Breast epithelium (tissue), 4 donors: Measurements from ENCODE around the gene ABHD14A. TPM values are rescaled to one million over a fixed set of nuclear protein-coding genes. Genes with fewer than 3 reads are reported as not detected.
"Not testable (repeated sequence)": the region's sequence is repeated elsewhere in the genome, so short reads cannot be mapped to it uniquely, and the experiment has no call there.

Experiments used
- DNase-seq, 2 donors: peaks; one replicate each; pipeline ENCODE4 v3.0.0-alpha.2; 2019; ENCODE audit warnings: low spot score in 2 of 2
- H3K27ac ChIP-seq, 2 donors: fragments of 200-600 bp; sonication (generic) in 1 of 2; one replicate each; pipeline ENCODE4 v1.5.1; 2016 to 2019; ENCODE audit warnings: mild to moderate bottlenecking in 1 of 2
- H3K27me3 ChIP-seq, 2 donors: fragments of 200-600 bp; sonication (generic) in 1 of 2; one replicate each; pipeline versions ENCODE4 v1.5.1 to v1.6.0; 2017 to 2019; ENCODE audit warnings: control low read depth in 1 of 2, mild to moderate bottlenecking in 1 of 2
- H3K36me3 ChIP-seq: fragments of 200-600 bp; one replicate; pipeline ENCODE4 v1.5.1; 2019
- H3K4me1 ChIP-seq, 2 donors: fragments of 200-600 bp; sonication (generic); one replicate each; pipeline ENCODE4 v1.5.1; 2016 to 2019; ENCODE audit warnings: control low read depth in 1 of 2
- H3K4me3 ChIP-seq, 3 donors: fragments of 200-600 bp; sonication (generic); 1 replicate in 2 of 3; 2 replicates in 1 of 3; pipeline ENCODE4 v1.5.1; 2016 to 2019; ENCODE audit warnings: mild to moderate bottlenecking in 3 of 3, moderate library complexity in 2 of 3
- H3K9me3 ChIP-seq, 2 donors: fragments of 200-600 bp; sonication (generic) in 1 of 2; one replicate each; pipeline ENCODE4 v1.5.1; 2016 to 2019; ENCODE audit warnings: control low read depth in 1 of 2
- POLR2A ChIP-seq: fragments of 450-650 bp; IDR thresholded peaks from one replicate; pipeline ENCODE4 v1.6.1; 2016; ENCODE audit warnings: antibody characterized with exemption, mild to moderate bottlenecking, moderate library complexity
- POLR2AphosphoS5 ChIP-seq, 3 donors: sonication (generic); formaldehyde crosslinking; IDR thresholded peaks; one replicate each; pipeline ENCODE4 v1.6.1; 2017; ENCODE audit warnings: antibody characterized with exemption in 3 of 3
- intact Hi-C: fragments of 100-400 bp; cut with DNase I; formaldehyde crosslinking; loops from one replicate; pipeline ENCODE4 v1.15.1; 2023; ENCODE audit warnings: low total_unique reads
- total RNA-seq, 3 donors: library from RNA; depleted of rRNA; stranded (reverse); fragments of >200 nt; gene quantifications; one replicate each; pipeline ENCODE4 v1.1.0, GENCODE V29; 2016
- TF ChIP-seq, protein P1 (sequence below), 3 donors: fragments of 450-650 bp; IDR thresholded peaks; one replicate each; pipeline ENCODE4 v1.5.1; 2016 to 2017; ENCODE audit warnings: antibody characterized with exemption in 3 of 3, mild to moderate bottlenecking in 3 of 3, moderate library complexity in 3 of 3

Gene ABHD14A
- total RNA-seq, 3 donors from 2014 or later = 16.1 to 32.6 (median 17.1) TPM

DNA sequence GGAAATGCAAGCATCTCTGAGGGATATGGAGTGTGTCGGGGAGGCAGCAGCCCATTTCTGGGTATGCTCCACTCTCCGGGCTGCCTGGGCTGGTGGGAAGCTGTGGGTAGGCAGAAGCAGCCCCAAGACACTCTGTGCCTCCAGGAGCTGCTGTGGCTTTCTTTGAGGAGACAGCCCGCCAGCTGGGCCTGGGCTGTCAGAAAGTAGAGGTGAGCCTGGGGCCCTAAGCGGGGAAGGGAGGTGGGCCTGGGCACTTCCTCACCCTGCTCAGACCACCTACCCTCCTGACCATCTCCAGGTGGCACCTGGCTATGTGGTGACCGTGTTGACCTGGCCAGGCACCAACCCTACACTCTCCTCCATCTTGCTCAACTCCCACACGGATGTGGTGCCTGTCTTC lies 10.2 kb downstream of the ABHD14A start:
- Histone ChIP-seq H3K27ac (peak overlapping the region in 1 of 2 donors; percentile 32), H3K4me1 (peaks cover 4 to 17% of the 10 kb centered on the region in 2 donors), H3K9me3 (no peaks in the 10 kb centered on the region), H3K27me3 (no peaks in the 10 kb centered on the region), H3K4me3 (no peak overlapping the region), H3K36me3 (no peaks in the 10 kb centered on the region)
- no peak for TF ChIP-seq POLR2AphosphoS5 (IDR thresholded peaks at IDR 0.05)
- TF ChIP-seq POLR2A = no peak
- TF ChIP-seq, protein P1, sequence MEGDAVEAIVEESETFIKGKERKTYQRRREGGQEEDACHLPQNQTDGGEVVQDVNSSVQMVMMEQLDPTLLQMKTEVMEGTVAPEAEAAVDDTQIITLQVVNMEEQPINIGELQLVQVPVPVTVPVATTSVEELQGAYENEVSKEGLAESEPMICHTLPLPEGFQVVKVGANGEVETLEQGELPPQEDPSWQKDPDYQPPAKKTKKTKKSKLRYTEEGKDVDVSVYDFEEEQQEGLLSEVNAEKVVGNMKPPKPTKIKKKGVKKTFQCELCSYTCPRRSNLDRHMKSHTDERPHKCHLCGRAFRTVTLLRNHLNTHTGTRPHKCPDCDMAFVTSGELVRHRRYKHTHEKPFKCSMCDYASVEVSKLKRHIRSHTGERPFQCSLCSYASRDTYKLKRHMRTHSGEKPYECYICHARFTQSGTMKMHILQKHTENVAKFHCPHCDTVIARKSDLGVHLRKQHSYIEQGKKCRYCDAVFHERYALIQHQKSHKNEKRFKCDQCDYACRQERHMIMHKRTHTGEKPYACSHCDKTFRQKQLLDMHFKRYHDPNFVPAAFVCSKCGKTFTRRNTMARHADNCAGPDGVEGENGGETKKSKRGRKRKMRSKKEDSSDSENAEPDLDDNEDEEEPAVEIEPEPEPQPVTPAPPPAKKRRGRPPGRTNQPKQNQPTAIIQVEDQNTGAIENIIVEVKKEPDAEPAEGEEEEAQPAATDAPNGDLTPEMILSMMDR (IDR thresholded peaks at IDR 0.05) = no peak
- DNase-seq = no peak
- intact Hi-C loops = no loop called here

DNA sequence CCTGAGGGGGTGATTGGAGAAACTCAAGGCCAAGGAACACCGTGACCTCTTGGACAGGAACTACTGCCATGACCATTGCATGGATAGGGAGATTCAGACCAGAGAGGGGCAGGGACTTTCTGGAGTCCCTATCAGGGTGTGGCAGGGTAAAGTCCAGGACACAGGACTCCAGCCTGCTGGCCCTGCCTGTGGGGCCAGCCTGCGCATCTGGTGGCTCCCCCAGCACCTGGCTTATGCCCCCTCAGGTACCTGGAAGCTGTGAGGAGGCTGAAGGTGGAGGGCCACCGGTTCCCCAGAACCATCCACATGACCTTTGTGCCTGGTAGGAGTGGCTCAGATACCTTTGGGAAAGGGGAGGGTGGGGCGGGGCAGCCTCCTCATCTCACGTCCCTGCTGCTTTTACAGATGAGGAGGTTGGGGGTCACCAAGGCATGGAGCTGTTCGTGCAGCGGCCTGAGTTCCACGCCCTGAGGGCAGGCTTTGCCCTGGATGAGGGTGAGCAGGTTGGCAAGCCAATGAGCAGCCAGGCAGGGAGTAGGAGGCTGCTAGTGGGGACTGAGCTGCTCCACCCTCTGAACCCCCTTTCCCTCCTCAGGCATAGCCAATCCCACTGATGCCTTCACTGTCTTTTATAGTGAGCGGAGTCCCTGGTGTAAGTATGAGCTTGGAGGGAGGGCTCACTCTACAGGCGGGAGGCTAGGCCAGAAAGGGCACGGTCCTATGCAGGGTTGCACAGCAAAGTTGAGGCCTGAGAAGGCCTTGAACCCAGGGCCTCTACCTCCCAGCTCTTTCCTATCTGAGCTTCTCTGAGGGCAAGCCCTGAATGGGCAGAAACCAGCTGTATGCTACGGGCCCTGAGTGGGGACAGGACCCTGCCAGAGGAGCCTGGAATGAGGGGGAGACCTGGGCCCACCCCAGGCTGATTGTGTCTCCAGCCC lies 11.4 kb downstream of the ABHD14A start:
- Histone ChIP-seq H3K4me3 (no peak overlapping the region), H3K4me1 (peaks cover 4 to 17% of the 10 kb centered on the region in 2 donors), H3K9me3 (no peaks in the 10 kb centered on the region), H3K27me3 (no peaks in the 10 kb centered on the region), H3K36me3 (no peaks in the 10 kb centered on the region), H3K27ac (no peak overlapping the region)
- TF ChIP-seq, protein P1 (IDR thresholded peaks at IDR 0.05) = no peak
- TF ChIP-seq POLR2AphosphoS5 (IDR thresholded peaks at IDR 0.05) (no peak), POLR2A (no peak)
- intact Hi-C loops = no loop called here
- DNase-seq = no peak

DNA sequence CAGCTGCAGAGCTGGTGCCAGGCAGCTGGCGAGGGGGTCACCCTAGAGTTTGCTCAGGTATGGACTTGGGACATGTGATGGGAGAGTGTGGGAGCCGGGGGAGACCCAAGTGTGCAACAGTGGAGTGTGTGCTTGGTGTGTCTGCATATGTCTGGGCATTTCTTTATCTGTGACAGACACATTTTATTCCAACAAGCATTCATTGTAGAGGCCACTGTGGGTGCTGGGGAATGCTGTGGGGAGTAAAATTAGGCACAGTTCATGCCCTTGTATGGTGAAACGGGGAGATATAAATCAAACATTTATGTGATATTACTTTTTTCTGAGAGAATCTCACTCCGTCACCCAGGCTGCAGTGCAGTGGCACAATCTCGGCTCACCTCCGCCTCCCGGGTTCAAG lies 12.7 kb downstream of the ABHD14A start:
- H3K36me3 ChIP-seq = no peaks in the 10 kb centered on the region
- peaks cover 4 to 10% of the 10 kb centered on the region in 2 donors for H3K4me1 ChIP-seq
- DNase-seq = no peak
- H3K27me3 ChIP-seq = no peaks in the 10 kb centered on the region
- intact Hi-C loops = no loop called here
- no peaks in the 10 kb centered on the region for H3K9me3 ChIP-seq
- no peak overlapping the region for H3K27ac ChIP-seq
- no peak overlapping the region for H3K4me3 ChIP-seq
- TF ChIP-seq POLR2AphosphoS5 (IDR thresholded peaks at IDR 0.05) = no peak
- no peak for TF ChIP-seq POLR2A
- TF ChIP-seq, protein P1 (IDR thresholded peaks at IDR 0.05) = no peak

DNA sequence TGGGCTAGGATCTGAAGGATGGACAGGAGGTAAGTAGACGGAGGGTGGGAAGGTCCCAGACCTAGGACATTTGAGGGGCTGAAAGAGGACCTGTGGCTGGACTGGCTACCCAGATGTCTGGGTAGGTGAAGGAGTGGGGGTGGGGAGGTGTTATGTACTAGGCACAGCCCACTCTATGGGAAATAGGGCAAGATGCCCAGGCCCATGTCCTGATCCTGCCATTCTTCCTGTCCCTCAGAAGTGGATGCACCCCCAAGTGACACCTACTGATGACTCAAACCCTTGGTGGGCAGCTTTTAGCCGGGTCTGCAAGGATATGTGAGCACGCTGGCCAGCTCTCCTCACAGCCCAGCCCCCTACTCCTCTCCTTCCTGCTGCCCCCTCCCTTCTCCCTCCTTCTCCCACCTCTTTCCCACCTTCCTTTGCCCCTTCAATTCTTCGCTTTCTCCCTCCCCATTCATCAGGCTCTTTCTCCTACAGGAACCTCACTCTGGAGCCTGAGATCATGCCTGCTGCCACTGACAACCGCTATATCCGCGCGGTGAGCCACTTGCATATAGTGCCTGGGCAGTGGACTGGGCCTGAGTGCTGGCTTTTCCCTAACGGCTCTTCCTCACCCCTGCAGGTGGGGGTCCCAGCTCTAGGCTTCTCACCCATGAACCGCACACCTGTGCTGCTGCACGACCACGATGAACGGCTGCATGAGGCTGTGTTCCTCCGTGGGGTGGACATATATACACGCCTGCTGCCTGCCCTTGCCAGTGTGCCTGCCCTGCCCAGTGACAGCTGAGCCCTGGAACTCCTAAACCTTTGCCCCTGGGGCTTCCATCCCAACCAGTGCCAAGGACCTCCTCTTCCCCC lies 13.7 kb downstream of the ABHD14A start:
- H3K36me3 ChIP-seq = no peaks in the 10 kb centered on the region
- no peaks in the 10 kb centered on the region for H3K27me3 ChIP-seq
- no peaks in the 10 kb centered on the region for H3K9me3 ChIP-seq
- no peak for DNase-seq
- intact Hi-C loops = no loop called here
- H3K4me3 ChIP-seq = no peak overlapping the region
- TF ChIP-seq POLR2AphosphoS5 (IDR thresholded peaks at IDR 0.05) = no peak
- no peak for TF ChIP-seq POLR2A
- TF ChIP-seq, protein P1 (IDR thresholded peaks at IDR 0.05) = no peak
- no peak overlapping the region for H3K27ac ChIP-seq
- H3K4me1 ChIP-seq = peaks cover 4 to 10% of the 10 kb centered on the region in 2 donors

DNA sequence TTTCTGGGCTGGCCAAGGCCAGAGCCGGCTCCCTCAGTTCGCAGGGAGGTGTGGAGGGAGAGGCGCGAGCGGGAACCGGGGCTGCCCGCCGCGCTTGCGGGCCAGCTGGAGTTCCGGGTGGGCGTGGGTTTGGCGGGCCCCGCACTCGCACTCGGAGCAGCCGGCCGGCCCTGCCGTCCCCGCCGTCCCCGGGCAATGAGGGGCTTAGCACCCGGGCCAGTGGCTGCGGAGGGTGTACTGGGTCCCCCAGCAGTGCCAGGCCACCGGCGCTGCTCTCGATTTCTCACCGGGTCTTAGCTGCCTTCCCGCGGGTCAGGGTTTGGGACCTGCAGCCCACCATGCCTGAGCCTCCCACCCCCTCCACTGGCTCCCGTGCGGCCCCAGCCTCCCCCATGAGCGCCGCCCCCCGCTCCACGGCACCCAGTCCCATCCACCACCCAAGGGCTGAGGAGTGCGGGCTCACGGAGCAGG lies 15.7 kb downstream of the ABHD14A start:
- H3K9me3 ChIP-seq, DNase-seq, intact Hi-C loops, H3K27me3 ChIP-seq, H3K36me3 ChIP-seq: not testable (repeated sequence)
- H3K27ac ChIP-seq = peak overlapping the region in 1 of 2 donors; percentile 19
- peak overlapping the region in 1 of 3 donors; percentile 22 for H3K4me3 ChIP-seq
- H3K4me1 ChIP-seq = peaks cover 0 to 12% of the 10 kb centered on the region in 2 donors
